Activated CD4-positive, alpha-beta T cell treated with anti-CD3 and anti-CD28 coated beads, Interleukin-2, amount 50 U/mL, for 48 hours (primary cell): ENCODE results near the gene RAI14.

ENCODE experiments used
- DNase-seq, 2 experiments: peaks; one replicate each; pipeline ENCODE4 v3.0.0-alpha.2; 2020

RAI14 gene

GRCh38 chr5:34680896-34681295, 24.8 kb downstream of the RAI14 start:
- no peak for DNase-seq

GRCh38 chr5:34682926-34683623, 26.9 kb downstream of the RAI14 start:
- no peak for DNase-seq

DNA sequence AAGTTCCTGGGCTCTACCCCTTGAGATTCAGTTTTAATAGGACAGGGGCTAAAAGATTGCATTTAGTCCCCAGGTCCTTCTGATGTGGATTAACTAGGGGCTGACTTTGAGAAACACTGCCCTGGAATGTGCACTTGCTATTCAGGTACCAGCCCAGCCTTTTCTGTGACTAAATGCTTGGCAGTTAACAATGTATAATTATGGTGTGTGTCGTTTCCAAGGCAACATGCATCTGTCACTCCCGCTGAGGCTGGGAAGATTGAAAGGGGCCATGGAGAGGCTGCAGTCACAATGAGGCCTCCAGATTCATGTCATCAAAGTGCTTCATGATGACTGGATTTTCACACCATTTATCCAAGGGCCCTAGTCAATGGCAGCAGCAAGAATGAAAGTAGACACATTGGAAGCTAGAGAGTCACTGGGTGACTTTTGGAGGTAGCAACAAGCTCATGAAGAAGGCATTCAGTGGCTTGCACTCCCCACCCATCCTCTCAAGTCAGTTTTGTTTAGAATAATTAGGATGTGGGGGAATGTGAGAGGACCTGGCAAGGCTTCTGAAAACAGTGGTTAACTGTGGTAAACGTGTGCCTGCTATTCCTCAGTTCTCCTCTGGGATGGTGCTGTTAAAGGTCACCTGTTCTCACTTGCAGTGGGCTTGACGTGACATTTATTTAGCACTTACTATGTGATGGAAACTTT, 28.3 kb downstream of the RAI14 start:
- DNase-seq: peak in 1 of 2 experiments; percentile 2

DNA sequence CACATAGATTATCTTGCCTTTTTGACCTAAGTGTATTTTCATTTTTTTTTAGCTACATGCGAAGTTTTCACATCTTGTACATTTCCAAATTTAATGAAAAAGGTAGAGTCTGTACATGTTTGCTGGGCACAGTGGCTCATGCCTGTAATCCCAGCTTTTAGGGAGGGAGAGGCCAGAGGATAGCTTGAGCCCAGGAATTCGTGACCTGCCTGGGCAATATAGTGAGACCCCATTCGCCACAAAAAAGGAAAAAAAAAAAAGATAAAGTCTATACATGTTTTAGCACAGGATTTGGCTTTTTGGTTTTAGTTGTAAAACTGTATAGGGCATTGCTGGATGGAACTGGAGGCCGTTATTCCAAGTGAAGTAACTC, 28.8 kb downstream of the RAI14 start:
- DNase-seq: no peak

DNA sequence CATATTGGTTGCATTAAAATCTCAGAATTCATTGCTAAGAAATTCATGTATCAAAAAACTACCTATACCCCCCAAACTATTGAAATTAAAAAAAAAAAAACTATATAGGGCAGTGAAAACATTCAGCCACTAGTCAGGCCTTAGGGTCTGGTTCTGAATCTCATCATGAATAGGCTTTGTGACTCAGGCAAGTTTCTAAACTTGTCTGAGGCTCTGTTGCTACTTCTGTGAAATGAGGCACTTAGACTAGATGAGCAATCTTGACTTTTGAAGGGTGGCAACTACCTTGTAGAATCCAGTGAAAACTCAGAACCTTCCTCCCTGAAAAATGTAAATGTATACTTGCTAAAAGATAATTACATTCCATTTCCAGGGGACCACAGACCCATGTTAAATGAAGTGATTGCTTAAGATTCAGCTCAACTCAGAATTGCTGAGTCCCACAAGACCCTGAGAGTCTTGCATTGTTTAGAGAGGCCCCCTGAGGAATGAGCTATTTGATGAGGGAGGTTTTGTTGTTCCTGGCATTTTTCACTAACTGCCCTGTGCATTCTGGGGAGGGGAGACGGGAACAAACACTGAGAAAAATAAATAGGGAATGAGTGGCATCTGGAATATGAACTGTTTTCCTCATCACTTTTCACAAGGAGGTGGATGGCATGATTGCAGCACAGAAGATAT, 29.5 kb downstream of the RAI14 start:
- DNase-seq: no peak

- DNase-seq: no peak
These were observed 30.7 kb downstream of the RAI14 start for GRCh38 chr5:34686762-34687268.

DNA sequence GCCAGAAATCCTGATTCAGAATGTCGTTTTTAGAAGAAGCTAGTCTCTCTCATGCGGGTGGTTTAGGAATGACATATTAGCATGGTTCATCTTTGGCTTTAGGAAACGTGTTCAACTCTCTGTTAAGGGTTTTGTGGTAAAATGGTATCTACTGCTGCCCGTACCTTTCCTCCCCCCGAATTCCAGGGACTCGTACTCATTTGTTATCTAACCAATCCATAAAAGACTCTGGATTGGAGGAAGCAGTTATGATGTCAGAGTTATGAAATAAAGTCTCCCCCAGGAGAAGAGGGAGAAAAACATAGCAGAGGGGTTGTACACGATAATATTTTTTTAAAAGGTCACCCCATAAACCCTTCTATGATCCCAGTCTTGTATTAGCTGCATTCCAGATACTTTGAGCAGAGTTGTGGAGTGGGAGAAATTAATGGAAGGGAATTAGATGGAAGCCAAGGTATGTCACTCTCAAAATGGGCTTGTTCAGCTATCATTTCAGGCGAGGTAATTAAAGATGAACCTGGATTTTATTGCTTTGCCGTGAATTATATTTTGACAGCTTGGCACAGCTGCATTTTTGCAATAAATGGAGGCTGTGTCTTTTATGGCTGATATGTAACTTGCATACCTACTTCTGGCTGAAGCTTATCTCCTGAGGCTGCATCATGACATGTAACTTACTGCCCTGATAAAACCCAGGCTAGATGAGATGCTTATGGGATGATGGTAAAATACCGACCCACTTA, 31.3 kb downstream of the RAI14 start:
- no peak for DNase-seq

DNA sequence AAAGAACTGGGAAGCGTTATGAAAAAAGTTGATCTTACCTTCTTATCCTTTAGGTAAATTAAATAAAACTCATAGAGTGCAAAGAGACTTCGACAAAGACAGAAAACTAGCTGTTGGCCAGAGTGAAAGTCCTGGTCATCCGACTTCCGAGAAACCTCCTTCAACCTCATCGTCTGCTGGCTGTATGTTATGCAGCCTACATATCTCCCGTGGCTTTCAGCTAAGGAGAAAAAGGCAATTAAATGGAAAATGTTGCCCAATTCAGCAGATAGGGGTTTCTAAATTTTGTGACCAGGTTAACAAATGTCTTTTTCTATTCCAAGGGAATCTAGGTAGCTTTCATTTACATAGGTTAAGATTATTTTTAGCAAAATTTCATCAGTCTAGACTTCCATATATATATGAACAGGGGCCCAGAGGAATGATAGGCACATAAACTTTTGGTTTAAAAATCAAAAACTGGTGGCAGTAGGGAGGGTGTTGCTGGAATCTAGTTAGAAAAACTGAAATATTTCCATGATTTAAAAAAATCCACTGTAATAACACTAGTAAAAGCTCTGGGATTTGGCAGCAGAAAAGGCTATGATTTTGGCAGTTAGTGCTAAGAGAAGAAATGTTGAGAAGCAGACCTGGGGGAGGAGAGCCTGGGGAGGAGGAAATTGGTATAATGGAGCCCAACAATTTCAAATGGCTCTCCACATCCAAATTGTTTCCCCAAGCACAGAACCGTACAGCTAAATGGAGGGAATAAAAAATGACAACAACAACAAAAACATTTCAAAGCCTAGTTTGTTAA, 32.1 kb downstream of the RAI14 start:
- no peak for DNase-seq

DNA sequence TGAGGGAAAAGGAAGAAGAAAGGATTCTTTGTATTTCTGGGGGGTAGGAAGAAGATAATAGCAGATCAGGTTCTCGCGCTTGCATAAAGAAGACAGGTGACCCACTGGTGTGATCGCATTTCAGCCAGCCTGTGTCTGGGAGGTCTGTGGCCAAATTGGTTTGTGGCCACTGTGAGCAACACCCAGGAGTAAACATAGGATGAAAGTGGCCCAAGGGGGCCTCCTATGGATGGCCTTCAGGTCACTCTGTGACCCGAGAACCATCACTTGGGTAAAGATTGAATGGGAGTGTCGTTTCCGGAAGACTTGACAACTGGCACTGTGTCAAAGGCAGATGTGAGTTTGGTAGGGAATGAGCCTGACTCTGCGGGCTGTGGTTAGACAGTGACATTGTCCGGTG, 34.2 kb downstream of the RAI14 start:
- DNase-seq: no peak

GRCh38 chr5:34690898-34691297, 34.8 kb downstream of the RAI14 start:
- DNase-seq: no peak

- DNase-seq: no peak
These were observed 35.2 kb downstream of the RAI14 start for GRCh38 chr5:34691326-34691725.

DNA sequence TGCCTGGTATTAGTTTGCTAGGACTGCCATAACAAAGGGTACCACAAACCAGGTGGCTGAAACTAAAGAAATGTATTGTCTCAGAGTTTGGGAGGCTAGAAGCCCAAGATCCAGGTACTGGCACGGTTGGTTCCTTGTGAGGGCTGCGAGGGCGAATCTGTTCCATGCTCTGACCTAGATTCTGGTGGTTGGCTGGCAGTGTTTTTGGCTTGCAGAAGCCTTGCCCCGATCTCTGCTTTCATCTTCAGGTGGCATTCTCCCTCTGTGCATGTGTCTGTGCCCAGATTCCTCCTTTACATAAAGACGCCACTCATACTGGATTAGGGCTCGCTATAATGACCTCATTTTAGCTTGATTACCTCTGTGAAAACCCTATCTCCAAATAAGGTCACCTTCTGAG, 36.7 kb downstream of the RAI14 start:
- no peak for DNase-seq

DNA sequence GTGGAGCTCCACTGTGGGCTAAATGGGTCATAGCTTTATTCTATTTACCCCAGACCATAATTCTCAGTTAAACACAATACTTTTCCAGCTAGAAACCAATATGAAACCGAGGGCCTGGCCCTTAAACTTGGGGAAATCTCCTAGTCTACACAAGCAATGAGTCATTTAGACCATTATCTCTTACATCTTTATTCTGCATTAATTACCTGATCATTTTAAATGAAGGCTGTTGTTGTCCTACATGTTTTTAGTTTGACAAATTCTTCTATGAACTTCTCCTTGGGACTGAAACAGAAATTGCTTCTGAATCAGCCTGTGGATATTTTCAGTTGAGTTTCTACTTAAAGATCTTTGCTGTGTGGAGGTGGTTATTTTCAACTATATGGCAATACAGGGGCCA, 37.9 kb downstream of the RAI14 start:
- DNase-seq: no peak

DNA sequence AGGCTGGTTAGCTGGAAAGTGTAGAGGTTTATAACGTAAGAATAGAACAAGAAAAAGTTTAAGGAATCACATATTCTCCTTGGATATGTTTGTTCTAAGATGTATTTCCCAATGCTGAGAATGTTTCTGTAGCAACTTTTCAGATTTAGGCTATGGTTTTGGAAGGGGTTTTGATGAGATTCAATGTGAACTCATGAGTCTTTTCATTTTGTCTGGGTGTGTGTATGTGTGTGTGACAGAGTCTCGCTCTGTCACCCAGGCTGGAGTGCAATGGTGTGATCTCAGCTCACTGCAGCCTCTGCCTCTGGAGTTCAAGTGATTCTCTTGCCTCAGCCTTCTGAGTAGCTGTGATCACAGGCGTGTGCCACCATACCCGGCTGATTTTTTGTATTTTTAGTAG, 38.6 kb downstream of the RAI14 start:
- no peak for DNase-seq

- no peak for DNase-seq
These were observed 39.3 kb downstream of the RAI14 start for GRCh38 chr5:34695275-34696027.

DNA sequence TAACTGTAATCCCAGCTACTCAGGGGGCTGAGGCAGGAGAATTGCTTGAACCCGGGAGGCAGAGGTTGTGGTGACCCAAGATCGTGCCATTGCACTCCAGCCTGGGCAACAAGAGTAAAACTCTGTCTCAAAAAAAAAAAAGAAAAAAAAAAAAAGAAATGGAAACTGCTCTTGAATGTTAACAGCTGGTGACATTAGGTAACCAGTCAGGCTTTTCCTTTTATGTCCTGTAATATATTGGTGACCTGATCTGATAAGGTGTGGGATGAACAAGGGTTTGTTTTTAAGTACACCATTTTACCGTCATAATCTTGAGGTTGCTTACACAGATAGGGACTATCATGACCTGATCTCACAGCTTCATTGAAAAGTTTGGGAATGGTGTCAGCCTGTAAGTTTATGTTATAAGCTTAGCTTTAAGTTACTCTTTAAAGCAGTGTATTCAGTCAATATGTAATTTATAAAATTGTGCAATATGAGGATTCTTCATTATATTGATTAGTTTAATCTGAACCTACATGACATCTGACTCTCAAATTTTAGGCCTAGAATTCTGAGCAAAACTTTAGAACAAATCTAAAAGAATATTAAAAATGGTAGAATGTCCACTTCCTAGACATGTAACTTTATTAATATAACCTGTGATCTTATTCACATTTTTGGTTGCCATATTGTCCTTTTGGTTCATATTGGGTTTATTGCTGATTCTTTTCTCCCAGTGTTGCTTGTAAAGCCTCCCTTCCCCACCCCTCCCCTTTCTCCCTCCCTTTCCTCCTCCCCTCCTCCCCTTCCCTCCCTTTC, 41.4 kb downstream of the RAI14 start:
- DNase-seq: no peak

DNA sequence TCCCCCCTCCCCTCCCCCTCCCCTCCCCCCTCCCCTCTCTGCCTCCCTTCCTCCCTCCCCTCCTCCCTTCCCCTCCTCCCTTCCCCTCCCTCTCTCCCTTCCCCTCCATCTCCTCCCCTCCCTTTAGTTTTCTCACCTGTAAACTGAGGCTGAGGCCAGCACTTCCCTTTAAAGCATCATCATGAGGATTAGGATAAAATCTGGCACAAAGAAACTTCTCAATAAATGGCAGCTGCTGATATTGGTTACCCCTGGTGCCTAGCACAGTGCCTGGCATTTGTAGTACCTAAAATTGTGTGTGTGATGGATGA, 41.9 kb downstream of the RAI14 start:
- DNase-seq: no peak

DNA sequence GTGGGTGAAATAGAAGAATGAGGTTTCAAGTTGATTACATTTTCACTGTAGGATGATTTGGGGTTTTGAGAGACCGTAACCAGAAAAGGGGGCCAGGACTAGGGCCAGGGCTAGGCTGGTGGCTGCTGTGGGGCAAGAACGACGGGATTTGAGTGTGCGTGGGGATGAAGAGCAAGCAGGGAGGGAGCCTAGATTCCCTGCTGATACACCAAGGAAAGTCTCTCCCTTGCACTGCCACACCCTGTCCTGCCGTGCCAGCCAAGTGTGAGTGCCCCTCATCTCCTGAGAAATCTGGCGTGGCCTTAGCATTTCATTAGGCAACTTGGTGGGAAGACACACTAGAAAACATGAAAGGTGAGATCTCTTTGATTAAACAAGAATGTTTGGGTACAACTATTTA, 42.6 kb downstream of the RAI14 start:
- DNase-seq: no peak

- no peak for DNase-seq
These were observed 43.3 kb downstream of the RAI14 start for GRCh38 chr5:34699155-34700077.

GRCh38 chr5:34700078-34700452, 43.9 kb downstream of the RAI14 start:
- DNase-seq: no peak
